Embryonic facial prominence (tissue), 1 donor: ENCODE measurements around the gene CHI3L1.

Experiments used
- DNase-seq: peaks from one replicate; pipeline ENCODE4 v3.0.0-alpha.2; 2016; ENCODE audit errors: extremely low spot score

CHI3L1 gene

DNA sequence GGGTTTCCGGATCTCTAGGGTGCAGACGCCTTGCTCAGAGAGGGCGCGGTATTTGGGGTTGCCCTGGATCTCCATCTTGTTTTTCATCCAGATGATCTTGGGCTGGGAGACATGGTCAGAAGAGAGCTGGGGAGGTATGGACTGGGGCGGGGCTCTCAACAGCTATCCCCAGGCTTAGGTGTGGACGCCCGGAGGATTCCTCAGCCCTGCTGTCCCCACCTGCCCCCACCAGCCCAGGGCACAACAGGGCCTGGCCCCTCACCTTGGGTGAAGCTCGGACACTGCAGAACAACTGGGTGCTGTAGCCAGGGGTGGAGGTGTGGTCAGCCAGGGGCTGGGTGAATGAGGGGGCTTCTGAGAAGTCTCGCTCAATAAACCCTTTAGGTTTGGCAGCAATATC, 17.5 kb downstream of the CHI3L1 start:
- DNase-seq = no peak

DNA sequence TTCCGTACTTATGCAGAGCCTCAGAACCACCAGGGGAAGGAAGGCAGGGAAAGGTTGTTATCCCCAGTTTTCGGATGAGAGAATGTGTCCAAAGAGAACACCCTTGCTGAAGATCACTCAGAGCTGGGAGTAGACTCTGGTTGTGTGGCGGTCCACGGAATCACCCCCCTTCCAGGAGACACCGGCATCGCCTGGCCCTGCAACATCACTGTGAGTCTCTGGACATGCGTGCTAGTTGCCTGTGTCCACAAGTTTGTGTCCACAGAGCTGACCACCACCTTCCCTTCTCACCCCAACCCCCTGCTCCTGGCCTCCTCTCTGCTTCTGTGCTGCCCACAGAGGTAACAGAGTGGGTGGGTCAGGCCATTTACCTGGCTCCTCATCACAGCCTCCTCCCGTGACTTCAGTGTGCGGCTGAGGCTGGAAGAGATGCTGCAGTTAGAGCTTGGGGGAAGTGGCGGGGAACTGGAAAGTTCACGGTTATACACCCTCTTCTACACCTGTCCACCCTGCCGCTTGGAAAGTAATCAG, 18.2 kb downstream of the CHI3L1 start:
- DNase-seq = no peak

DNA sequence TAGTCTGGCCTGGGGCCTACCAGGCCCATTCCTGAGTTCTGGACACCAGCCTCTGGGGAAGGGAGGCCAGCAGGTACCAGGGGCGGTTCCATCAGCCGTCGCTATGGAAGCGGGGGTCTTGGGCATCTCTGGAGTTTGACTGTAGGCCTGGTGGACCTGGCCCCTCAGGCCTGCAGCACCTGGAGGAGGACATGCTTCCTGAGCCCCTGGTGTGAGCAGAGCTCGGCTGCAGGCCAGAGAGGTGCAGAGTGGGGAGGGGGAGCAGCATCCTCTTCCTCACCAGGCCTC, 18.6 kb downstream of the CHI3L1 start:
- no peak for DNase-seq

DNA sequence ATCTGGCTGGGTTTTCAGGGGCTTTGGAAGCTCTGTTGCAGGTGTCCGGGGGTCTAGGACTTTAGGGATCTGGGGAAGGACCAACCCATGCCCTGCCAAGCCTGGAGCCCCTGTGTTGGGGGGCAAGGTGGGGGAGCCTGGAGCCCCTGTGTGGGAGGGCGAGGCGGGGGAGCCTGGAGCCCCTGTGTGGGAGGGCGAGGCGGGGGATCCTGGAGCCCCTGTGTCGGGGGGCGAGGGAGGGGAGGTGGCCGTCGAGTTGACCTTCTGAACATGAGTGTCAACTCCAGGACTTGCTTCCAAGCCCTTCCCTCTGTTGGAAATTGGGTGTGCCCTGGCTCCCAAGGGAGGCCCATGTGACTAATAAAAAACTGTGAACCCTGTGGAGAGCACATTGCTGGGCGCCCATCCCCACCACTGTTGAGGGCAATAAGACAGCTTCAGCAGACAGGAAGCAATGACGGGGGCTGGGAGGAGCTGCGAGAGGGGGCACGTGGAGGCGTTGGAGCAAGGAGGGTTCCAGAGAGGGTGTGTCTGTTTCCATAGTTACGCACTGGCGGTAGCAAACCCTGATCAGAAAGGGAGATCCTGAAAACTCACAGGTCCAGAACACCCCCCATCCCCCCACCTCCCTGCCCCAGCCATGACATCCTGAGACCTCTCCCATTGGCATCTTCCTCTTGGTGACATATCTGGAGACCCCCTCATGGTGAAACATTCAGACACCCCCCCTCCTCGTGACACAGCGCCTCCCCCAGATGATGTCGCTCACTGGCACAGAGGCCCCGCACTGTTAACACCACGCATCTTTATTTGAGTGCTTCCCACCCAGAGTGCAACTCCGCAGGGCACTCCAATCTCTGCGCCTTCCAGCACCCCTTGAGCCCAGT, 19.2 kb downstream of the CHI3L1 start:
- no peak for DNase-seq

DNA sequence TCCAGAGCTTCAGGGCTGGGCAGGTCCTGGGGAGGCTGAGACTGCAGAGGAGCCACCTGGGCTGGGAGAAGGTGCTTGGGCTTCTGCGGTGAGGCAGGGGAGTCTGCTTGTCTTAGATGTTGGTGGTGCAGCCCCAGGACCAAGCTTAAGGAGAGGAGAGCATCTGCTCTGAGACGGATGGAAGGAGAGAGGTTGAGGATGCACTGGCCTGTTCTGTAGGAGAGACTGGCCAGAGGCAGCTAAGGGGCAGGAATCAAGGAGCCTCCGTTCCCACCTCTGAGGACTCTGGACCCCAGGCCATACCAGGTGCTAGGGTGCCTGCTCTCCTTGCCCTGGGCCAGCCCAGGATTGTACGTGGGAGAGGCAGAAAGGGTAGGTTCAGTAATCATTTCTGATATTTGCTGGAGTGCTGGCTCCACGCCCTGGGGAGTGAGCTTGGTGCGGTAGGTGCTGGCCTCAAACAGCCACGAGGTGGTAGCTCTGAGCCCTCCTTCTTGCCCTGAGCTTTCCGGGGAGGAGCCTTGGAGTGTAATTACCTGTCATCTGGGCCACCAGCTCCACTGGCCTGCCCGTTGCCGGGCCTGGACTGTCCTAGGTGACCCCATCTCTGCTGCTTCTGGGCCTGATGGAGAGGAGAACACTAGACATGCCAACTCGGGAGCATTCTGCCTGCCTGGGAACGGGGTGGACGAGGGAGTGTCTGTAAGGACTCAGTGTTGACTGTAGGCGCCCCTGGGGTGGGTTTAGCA, 20.1 kb downstream of the CHI3L1 start:
- no peak for DNase-seq

DNA sequence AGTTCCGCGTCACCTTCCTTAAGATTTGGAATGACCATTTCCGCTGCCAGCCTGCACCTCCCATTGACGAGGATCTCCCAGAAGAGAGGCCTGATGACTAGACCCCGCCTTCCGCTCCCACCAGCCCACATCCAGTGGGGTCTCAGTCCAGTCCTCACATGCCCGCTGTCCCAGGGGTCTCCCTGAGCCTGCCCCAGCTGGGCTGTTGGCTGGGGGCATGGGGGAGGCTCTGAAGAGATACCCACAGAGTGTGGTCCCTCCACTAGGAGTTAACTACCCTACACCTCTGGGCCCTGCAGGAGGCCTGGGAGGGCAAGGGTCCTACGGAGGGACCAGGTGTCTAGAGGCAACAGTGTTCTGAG, 20.7 kb downstream of the CHI3L1 start:
- no peak for DNase-seq

DNA sequence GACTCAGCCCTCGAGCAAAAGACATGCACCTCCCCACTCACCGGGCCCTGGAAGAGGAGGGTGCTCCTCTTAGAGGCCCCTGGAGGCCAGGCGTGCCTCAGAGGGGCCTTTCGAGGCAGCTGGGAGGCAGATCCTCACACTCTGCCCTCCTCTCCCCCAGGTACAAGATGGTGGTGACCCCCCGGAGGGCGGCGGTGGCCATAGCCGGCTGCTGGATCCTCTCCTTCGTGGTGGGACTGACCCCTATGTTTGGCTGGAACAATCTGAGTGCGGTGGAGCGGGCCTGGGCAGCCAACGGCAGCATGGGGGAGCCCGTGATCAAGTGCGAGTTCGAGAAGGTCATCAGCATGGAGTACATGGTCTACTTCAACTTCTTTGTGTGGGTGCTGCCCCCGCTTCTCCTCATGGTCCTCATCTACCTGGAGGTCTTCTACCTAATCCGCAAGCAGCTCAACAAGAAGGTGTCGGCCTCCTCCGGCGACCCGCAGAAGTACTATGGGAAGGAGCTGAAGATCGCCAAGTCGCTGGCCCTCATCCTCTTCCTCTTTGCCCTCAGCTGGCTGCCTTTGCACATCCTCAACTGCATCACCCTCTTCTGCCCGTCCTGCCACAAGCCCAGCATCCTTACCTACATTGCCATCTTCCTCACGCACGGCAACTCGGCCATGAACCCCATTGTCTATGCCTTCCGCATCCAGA, 21.3 kb downstream of the CHI3L1 start:
- no peak for DNase-seq

DNA sequence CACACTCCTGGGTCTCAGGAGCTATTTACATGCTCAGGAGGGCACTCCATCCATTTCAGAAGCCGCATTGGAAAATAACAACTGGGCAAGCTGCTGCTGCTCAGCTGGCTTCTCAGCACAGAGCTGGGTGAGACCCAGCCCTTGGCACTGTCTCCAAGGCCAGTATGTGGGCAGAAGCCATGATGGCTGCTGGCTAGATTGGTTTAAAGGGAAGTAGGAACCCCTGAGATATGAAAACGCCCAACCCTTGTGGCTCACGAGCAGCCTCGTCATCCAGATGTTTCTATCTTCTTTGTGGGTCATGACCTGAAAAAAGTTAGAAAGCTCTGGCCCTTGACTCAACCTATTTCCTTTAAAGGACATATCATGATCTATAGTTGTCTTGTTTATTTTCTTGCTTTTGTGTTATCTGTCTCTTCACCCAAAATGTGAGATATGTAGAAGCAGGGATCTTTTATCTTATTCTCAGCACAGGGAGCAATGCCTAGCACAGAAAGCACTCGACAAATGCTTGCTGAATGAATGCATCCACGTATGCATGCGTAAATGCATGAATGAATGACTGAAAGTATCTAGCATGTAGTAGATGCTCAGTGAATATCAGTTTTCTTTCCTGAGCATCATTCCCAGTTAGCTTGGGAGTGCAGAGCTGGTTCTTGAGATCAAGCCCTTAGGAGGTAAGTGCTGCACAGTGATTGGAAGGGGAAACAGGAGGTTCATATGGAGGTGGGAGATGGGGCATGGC, 22.4 kb downstream of the CHI3L1 start:
- no peak for DNase-seq

DNA sequence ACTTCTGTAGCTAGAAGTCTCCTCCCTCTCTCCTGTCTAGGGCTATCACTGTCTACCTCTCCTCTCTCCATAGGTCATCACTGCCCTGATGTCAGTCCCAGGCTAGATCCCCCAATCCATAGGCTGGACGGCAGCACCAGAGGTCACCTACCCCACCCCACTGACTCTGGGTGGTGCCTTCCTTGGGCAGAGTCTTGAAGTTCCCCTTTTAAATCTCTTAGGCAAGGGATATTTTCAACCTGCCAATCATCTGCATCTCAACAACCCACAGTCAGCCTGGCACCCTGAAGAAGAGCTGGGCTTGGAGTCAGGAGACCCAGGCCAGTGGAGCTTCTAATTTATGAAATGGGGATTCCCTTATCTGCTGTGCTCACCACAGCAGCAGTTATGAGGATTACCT, 24.1 kb downstream of the CHI3L1 start:
- no peak for DNase-seq

DNA sequence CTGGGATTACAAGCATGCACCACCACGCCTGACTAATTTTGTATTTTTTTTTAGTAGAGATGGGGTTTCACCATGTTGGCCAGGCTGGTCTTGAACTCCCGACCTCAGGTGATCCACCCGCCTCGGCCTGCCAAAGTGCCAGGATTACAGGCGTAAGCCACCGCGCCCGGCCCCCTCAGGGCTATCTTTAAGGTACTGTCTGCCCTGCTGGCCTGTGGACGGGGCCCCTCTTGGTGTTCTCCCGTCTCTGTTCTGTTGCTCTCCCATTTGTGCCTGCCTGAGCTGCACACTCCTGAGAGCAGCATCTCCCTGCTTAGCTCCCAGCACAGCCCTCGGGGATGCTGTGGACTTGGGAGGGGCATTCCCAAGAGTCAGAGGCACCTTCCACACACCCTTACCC, 24.8 kb downstream of the CHI3L1 start:
- no peak for DNase-seq

DNA sequence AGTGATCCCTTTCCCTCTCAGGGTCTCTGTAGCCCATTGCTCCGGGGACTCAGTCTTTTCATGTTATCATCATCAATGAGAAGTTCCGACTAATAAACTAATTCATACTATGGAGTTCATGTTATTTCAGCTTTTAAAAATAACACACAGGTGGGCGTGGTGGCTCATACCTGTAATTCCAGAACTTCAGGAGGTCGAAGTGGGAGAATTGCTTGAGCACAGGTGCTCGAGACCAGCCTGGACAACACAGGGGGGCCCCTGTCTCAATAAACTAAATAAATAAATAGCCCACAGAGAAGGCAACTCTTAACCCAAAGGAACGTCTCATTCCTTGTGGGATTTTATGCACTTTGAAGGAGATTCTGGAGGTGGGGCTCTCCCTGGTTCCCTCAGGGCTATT, 25.3 kb downstream of the CHI3L1 start:
- DNase-seq = no peak

DNA sequence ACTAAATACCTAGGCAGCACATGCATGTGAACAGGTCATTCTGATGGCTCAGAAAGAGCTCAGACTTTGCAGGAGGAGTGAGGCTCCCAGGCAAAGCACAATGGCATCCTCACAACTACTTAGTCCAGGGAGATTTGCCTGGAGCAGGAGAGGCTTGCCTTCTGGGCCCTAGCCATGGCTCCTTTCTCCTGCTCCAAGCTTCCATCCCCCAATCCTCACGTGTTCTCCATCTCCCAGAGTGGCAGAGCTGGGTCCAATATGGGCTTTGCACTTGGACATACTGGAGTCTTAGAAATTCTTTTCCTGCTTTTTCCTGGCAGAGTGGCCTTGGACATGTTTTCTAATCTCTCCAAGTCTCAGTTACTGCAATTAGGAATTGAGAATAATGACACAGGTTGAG, 26.7 kb downstream of the CHI3L1 start:
- DNase-seq = no peak

DNA sequence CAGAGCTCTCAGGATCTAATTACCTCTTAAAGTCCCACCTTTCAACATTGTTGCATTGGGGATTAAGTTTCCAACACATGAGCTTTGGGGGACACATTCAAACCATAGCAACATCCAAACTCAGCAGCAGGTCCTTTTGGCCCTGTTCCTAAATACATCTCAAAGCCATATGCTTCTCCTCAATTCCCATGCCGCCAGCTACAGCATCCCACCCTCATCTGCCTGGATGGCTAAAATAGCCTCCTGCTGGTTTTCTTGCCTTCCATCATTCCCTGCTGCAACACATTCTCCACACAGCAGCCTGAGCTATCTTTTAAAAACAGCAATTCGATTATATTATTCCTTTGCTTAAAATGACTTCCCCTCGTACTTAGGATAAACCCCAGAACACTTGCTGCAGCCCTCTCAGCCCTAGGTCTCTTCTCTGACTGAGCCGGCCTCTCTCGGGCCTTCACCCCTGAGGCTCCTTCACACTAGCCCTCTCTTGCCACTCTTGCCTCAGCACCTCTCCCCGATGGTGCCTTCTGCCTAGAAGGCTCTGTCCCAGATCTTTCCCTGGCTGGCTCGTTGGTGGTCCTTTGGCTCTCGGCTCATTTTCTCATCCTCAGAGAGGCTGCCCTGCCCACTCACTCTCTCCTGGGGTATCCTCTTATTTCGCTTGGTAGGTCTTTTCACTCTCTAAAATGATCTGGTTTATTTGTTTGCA, 27.4 kb downstream of the CHI3L1 start:
- DNase-seq = no peak

DNA sequence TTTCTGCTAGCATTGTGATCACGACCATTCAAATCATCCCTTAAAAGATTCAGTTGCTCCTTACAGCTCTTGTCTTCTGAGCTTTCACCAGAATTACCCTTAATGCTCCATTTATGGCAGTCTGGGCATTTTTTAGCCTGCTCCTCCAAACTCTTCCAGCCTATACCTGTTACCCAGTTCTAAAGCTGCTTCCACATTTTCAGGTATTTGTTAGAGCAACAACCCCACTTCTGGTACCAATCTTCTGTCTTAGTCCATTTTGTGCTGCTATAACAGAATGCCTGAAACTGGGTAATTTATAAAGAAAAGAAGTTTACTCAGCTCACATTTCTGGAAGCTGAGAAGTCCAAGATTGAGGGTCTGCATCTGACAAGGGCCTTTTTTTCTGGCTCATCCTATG, 28.1 kb downstream of the CHI3L1 start:
- no peak for DNase-seq

DNA sequence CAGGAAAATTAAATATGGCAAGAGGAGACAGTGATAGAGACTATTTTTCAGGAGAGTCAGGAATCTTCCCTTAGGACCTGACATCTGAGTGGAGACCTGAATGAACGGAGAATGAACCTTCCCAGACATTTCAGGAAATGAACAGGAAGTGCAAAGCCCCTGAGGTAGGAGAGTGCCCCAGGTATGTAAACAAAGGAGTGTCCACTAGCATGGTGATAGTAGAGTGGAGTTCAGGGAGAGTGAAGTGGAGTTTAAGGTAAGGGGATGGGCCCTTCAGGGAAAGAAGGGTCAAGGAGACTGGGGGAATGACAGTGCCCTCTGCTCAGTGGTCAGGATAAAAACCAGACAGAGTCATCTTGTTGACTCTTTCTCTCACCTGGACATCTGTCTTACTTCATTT, 30.2 kb downstream of the CHI3L1 start:
- DNase-seq = no peak

DNA sequence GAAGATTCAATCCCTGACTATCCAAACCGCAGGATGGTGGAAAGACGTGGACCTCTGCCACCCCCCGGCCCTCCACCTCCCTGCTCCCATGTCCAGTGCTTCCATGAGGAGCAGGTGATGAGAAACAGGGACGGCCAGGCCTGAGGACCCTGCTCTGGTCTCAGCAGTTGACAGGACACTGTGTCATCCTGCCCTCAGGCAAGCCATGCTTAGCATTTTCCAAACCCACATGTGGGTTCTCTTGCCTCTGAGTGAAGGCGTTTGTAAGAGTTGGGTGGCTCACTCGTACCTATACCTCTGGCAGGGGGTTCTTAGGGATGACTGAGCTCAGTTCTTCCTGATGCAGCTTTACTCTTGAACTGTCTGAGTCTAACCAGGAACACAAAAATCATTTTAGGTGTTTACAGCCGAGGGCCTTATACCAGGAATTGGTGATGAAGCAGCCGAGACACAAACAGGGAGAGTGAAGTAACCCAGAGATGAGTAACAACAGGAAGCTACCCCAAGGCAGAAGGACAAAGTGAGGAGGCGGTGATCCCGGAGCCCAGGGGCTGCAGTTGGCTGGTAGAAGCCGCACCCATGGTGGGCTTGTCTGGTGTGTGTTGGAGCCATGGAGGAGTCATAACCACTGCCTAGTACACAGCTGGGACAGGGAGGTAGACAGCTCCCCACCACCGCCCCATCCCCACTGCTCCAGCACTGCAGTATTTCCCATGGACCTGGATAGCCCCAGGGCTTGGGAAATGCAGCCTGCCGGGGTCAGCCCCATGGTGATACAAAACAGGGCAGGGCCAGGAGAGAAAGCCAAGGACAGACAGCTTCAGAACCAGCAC, 32.3 kb downstream of the CHI3L1 start:
- DNase-seq = no peak

DNA sequence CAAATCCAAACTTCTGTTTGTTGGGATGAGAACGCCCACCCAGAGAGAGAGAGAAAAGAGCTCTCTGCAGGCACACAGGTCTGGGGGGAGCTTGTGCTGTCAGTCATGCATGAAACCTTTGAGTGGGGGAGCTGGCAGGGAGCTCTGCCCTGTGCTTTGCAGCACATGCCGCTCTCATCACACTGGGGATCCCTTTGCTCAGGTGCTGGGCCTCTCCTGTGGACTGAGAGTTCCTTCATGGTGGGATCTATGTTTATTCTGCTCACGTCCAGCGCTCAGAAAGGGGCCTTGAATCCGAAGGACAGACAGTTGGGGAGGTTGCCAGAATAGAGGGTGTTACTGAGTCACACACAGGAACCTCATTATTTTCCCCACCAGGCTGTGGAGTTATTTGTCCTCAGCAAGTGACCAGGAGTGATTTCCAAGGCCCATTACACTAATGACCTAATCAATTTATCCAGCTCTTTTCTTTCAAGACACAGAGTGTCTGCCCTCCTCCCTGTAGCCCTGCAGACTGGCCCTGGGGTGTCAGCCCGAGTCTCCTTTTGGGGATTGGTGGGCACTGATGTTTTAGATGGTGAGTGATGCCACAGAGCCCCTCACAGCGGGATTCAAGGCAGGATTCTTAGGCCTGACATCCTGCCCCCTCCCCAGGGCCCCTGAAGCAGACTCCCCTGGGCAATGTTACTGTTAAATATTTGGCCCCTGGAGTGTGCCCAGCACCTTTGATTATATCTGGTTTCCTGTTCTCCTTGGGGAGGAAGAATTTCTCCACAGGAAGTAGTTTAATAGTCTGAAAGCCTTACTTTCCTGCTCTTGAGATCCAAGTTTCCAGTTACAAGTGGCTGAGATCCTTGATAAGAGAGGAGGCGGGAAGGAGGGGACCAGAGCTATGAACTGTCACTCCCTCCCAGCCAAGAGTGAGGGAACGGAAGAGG, 33.2 kb downstream of the CHI3L1 start:
- no peak for DNase-seq

DNA sequence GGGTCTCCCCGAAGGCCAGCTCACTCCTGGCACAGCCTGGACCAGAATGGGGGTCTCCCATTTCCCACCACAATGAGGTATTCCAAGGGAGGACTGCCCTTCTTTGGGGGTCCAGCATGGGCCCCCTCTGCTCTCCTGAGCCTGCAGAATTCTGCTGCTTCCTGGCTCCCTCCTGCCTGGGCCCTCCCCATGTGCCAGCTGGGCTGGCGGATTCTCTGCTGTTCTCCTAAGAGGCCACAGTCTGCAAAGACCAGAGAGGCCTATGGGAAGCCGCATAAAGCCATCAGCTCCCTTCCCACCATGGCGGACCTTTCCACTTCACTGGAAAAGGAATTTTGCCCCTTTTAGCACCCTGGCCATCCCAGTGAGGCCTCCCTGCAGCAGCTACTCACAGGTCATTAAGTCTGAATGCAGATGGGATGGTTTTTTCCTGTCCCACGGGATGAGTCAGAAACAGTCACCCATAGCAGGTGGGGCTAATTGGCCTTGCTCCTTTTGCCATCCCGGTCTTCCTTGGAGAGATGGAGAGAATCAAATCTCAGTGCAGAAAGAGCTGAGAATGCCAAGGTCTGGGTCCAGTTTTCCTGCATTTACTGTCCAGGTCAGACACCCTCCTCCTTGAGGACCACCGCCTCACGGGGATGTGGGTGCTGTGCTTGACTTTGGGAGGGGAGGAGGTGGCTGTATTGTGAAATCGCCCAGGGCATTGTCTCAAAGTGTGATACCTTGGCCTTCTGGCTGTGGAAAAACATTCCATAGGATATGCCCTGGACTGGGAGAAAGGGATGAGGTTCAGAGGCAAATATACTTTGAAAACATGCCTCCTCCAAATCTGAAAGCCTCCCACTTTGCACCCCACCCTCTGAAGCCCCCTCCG, 34.1 kb downstream of the CHI3L1 start:
- no peak for DNase-seq
